ENCODE results near the gene PUSL1.

PUSL1 gene

GRCh38 chr1:1354271-1355247 is 46.2 kb downstream of the PUSL1 start:
- DNase-seq (ENCODE audit: low read depth) = no peak

- peak; percentile 42 for DNase-seq (ENCODE audit: low read depth)
These were observed 47.0 kb downstream of the PUSL1 start for GRCh38 chr1:1355416-1355815.

- no peak for DNase-seq (ENCODE audit: low read depth)
These were observed 47.9 kb downstream of the PUSL1 start for GRCh38 chr1:1356166-1356795.

GRCh38 chr1:1356796-1357401 is 48.5 kb downstream of the PUSL1 start:
- DNase-seq (ENCODE audit: low read depth) = no peak

- DNase-seq (ENCODE audit: low read depth) = peak; percentile 31
These were observed 49.6 kb downstream of the PUSL1 start for GRCh38 chr1:1357871-1358432.

GRCh38 chr1:1358433-1359271 is 50.3 kb downstream of the PUSL1 start, which contains the start of gene MXRA8:
MXRA8 (minus strand) TSS chr1:1358555; CDS start chr1:1358504, 51 bp downstream.
- DNase-seq (ENCODE audit: low read depth) = peak; percentile 86

- peak; percentile 86 for DNase-seq (ENCODE audit: low read depth)
These were observed 50.9 kb downstream of the PUSL1 start for GRCh38 chr1:1359308-1359663.

- DNase-seq (ENCODE audit: low read depth) = peak; percentile 45
These were observed 51.5 kb downstream of the PUSL1 start for GRCh38 chr1:1359664-1360468.

GRCh38 chr1:1360506-1361169 is 52.2 kb downstream of the PUSL1 start:
- DNase-seq (ENCODE audit: low read depth) = peak; percentile 95
